Right lobe of liver (tissue), 6 donors: ENCODE results near the gene IKBKE. TPM values are rescaled to one million over a fixed set of nuclear protein-coding genes. Genes with fewer than 3 reads are reported as not detected.
A peak's percentile ranks its signal among the peaks of the same experiment; 100 is the strongest.

Experiments
- ATAC-seq, 4 donors: fragments of 200-7000 bp; cut with Tn5 transposase; one replicate each; pipeline ENCODE4 v1.9.1; 2020; ENCODE audit warnings: mild to moderate bottlenecking in 4 of 4, moderate library complexity in 4 of 4
- DNase-seq, 3 donors: peaks; one replicate each; pipeline ENCODE4 v3.0.0-alpha.2; 2020
- H3K27ac ChIP-seq, 3 donors: fragments of 200-600 bp; one replicate each; pipeline ENCODE4 v1.8.0; 2022
- H3K27me3 ChIP-seq, 2 donors: fragments of 200-600 bp; one replicate each; pipeline ENCODE4 v1.8.0; 2022
- H3K36me3 ChIP-seq, 4 donors: fragments of 200-600 bp; sonication (generic) in 1 of 4; one replicate each; pipeline versions ENCODE4 v1.5.1 to v1.8.0; 2017 to 2022; ENCODE audit warnings: control low read depth in 1 of 4
- H3K4me1 ChIP-seq, 4 donors: fragments of 200-600 bp; sonication (generic) in 1 of 4; one replicate each; pipeline versions ENCODE4 v1.5.1 to v1.8.0; 2017 to 2022; ENCODE audit warnings: control low read depth in 1 of 4
- H3K4me3 ChIP-seq, 3 donors: fragments of 200-600 bp; one replicate each; pipeline ENCODE4 v1.8.0; 2022
- H3K9me3 ChIP-seq, 4 donors: fragments of 200-600 bp; sonication (generic) in 1 of 4; one replicate each; pipeline versions ENCODE4 v1.5.1 to v1.8.0; 2017 to 2022; ENCODE audit warnings: control low read depth in 1 of 4
- POLR2A ChIP-seq: fragments of 450-650 bp; IDR thresholded peaks from one replicate; pipeline ENCODE4 v1.6.1; 2017; ENCODE audit warnings: antibody characterized with exemption, mild to moderate bottlenecking
- WGBS: methylation state at CpG from one replicate; pipeline ENCODE4 v1.1.6; 2018; ENCODE audit warnings: low coverage, low lambda C conversion rate; ENCODE audit not compliant: insufficient coverage; ENCODE audit errors: missing lambda C conversion rate; 5-methylcytosine and 5-hydroxymethylcytosine counted together
- intact Hi-C, 2 donors: fragments of 100-400 bp; cut with DNase I; formaldehyde crosslinking; loops; one replicate each; pipeline versions ENCODE4 v1.11.2 to v1.14.1; 2022
- total RNA-seq, 6 experiments: library from RNA; depleted of rRNA in 2 of 6; stranded (reverse); fragments of >200 nt in 2 of 6; fragmentation: NEBNext Ultra II Directional in 3 of 6; extraction: Animal tissue kit (Norgen Biotek cat#: 25700) in 3 of 6; gene quantifications; one replicate each; pipeline versions ENCODE4 v1.1.0 to v1.2.4, GENCODE V29; 2016 to 2023
- TF ChIP-seq, protein P1 (sequence below), 4 donors: fragments of 200-600 bp in 3 of 4; fragments of 450-650 bp in 1 of 4; IDR thresholded peaks; one replicate each; pipeline versions ENCODE4 v1.5.1 to v1.8.0; 2016 to 2022; ENCODE audit warnings: antibody characterized with exemption in 4 of 4, mild to moderate bottlenecking in 2 of 4
- donor health status: DM: no; HTN: yes; CAD: no.
- donor health status: DM: no; HTN: no; CAD: no.
- donor health status: DM: no; HTN: no; CAD: no.
- donor health status: DM: no; HTN: yes; CAD: no.
- donor health status: DM: no; HTN: yes; CAD: no.

IKBKE gene
- total RNA-seq, 6 experiments from 2014 or later = 0.86 to 2.7 (median 1.9) TPM

DNA sequence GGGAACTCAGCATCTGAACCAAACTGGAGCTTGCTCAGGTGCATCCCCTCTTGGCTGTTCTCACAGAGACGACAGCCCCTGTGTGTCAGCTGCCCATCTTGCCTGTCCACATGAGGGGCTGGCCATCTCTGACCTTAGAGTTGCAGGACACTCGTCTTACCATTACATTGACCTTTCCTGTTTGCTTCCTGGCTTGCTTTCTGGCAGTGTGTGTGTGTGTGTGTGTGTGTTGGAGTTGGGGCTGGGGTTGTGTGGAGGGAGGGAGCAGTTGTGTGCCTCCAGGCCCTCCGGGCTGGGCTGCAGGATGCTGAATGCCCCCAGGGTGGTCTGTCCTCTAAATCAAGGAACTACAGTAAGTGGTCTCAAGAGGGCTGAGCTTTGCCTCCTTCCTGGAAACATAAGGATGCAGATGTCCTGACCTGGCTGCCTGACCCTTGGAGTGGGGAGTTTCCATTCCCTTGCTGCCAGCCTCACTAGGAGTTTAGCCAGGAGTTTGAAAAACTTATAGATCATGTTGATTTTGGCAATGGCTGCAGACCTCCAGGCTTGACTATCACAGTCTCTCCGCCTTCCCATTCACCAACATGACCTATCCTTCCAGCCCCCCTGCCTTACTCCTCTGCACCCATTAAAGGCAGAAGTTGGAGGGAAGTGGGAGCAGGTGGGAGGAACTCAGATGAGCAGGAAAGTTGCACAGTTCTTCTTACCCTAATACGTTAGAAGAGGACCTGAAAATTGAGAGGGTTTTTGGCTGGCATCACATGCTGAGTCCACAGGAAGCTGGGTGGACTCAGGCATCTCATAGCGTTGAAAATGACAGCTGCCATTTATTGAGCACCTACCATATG is 56.0 kb downstream of the IKBKE start:
- 17% methylated on average over 3 of the region's 6 CpGs for WGBS
- DNase-seq = peak in 2 of 3 donors; percentile 48 to 69
- H3K4me1 ChIP-seq = peaks cover 0 to 24% (median 7%) of the 10 kb centered on the region in 4 donors
- H3K27ac ChIP-seq = peak overlapping the region in 1 of 3 donors; percentile 57
- TF ChIP-seq, protein P1, sequence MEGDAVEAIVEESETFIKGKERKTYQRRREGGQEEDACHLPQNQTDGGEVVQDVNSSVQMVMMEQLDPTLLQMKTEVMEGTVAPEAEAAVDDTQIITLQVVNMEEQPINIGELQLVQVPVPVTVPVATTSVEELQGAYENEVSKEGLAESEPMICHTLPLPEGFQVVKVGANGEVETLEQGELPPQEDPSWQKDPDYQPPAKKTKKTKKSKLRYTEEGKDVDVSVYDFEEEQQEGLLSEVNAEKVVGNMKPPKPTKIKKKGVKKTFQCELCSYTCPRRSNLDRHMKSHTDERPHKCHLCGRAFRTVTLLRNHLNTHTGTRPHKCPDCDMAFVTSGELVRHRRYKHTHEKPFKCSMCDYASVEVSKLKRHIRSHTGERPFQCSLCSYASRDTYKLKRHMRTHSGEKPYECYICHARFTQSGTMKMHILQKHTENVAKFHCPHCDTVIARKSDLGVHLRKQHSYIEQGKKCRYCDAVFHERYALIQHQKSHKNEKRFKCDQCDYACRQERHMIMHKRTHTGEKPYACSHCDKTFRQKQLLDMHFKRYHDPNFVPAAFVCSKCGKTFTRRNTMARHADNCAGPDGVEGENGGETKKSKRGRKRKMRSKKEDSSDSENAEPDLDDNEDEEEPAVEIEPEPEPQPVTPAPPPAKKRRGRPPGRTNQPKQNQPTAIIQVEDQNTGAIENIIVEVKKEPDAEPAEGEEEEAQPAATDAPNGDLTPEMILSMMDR (IDR thresholded peaks at IDR 0.05) = no peak
- TF ChIP-seq POLR2A = no peak
- H3K9me3 ChIP-seq = no peaks in the 10 kb centered on the region
- no peaks in the 10 kb centered on the region for H3K36me3 ChIP-seq
- H3K4me3 ChIP-seq = no peak overlapping the region
- intact Hi-C loops = no loop called here
- ATAC-seq = peak; percentile 62 to 89 (median 82)
- no peaks in the 10 kb centered on the region for H3K27me3 ChIP-seq

DNA sequence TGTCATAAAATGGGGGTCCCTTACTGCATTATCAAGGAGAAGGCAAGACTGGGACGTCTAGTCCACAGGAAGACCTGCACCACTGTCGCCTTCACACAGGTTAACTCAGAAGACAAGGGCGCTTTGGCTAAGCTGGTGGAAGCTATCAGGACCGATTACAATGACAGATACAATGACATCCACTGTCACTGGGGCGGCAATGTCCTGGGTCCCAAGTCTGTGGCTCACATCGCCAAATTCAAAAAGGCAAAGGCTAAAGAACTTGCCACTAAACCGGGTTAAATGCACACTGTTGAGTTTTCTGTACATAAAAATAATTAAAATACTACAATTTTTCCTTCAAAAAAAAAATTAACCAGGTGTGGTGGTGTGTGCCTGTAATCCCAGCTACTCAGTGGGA is 59.1 kb downstream of the IKBKE start:
- Histone ChIP-seq H3K36me3 (no peaks in the 10 kb centered on the region), H3K27me3 (no peaks in the 10 kb centered on the region), H3K9me3 (no peaks in the 10 kb centered on the region), H3K4me1 (peaks cover 0 to 24% (median 7%) of the 10 kb centered on the region in 4 donors), H3K4me3 (no peak overlapping the region), H3K27ac (no peak overlapping the region)
- TF ChIP-seq, protein P1 (IDR thresholded peaks at IDR 0.05) = no peak
- no peak for TF ChIP-seq POLR2A
- 94% methylated on average over 3 of the region's 7 CpGs for WGBS
- intact Hi-C loops = no loop called here
- ATAC-seq (no peak), DNase-seq (no peak)

DNA sequence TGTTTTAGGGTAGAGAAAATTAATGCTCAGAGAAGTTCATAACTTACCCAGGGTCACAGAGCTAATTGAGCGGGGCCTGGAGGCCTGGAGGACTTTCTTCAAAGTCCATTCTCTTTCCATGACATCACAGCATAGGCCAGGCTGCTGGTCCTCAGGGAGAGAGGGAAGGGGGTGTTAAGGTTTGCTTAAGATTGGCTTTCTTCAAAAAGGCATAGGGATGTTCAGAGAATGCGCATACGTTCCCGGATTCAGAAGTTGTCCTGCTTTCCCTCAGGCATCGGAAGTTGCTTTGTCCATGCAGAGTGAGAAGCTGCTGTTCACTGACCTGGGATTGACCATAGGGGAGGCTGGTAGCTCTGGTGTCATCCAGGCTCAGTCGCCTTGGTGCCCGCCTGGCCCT is 62.1 kb downstream of the IKBKE start:
- Histone ChIP-seq H3K27ac (no peak overlapping the region), H3K36me3 (no peaks in the 10 kb centered on the region), H3K27me3 (no peaks in the 10 kb centered on the region), H3K9me3 (no peaks in the 10 kb centered on the region), H3K4me3 (no peak overlapping the region), H3K4me1 (no peaks in the 10 kb centered on the region)
- TF ChIP-seq, protein P1 (IDR thresholded peaks at IDR 0.05) = no peak
- no peak for TF ChIP-seq POLR2A
- DNase-seq = no peak
- 92% methylated on average over 5 of the region's 7 CpGs for whole genome bisulfite sequencing
- intact Hi-C loops = no loop called here
- no peak for ATAC-seq

DNA sequence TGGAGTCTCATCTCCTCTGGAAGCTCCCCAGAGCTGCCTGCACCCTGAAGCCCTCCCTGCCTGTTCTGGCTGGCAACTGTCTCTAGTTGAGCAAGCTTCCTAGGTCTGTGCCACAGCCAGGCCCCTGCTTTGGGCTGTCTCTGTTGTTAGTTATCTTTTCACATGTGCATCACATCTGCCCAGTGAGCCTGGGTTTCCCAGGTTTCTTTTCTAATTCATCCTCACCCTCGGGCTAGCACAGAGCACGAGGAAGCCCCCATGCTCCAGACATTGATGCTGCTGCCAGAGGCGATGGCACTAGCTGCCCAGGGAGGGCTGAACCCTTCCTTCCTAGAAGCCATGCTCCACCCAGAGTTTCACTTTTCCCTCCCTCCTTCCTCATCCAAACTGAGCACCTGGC is 64.3 kb downstream of the IKBKE start:
- no peak overlapping the region for H3K27ac ChIP-seq

More for the DNA sequence above, 64.3 kb downstream of the IKBKE start:
- Histone ChIP-seq H3K9me3 (no peaks in the 10 kb centered on the region), H3K4me1 (peaks cover 0 to 16% (median 2%) of the 10 kb centered on the region in 4 donors), H3K36me3 (peaks cover 0 to 5% (median 0%) of the 10 kb centered on the region in 4 donors), H3K4me3 (no peak overlapping the region), H3K27me3 (no peaks in the 10 kb centered on the region)
- DNase-seq (no peak), ATAC-seq (peak in 1 of 4 donors; percentile 19)
- 93% methylated on average over 3 of the region's 3 CpGs for WGBS
- no peak for TF ChIP-seq POLR2A
- TF ChIP-seq, protein P1 (IDR thresholded peaks at IDR 0.05) = no peak
- intact Hi-C loops = no loop called here
